ENCODE measurements around the gene UBE2C. TPM values are rescaled to one million over a fixed set of nuclear protein-coding genes. Genes with fewer than 3 reads are reported as not detected.
A peak's percentile ranks its signal among the peaks of the same experiment; 100 is the strongest.

The UBE2C gene
- total and polyA plus RNA-seq, 2 donors (not counting 1 experiment from before 2014, with no cell fraction given) = 0.54 to 2.4 TPM

GRCh38 chr20:45832619-45833018 is 20.2 kb downstream of the UBE2C start:
- WGBS (ENCODE audit: insufficient coverage) = 56% methylated on average over 1 of the region's 4 CpGs
- intact Hi-C loops (cut with micrococcal nuclease) = no loop called here
- H3K36me3 ChIP-seq (replicated peaks in 1 of 2; ENCODE audit: control extremely low read depth in 1 of 2, control insufficient read depth in 1 of 2, extremely low read depth in 1 of 2, insufficient read depth in 2 of 2, low read length in 1 of 2) = no peaks in the 10 kb centered on the region
- no peaks in the 10 kb centered on the region for H3K9me3 Mint-ChIP-seq (ENCODE audit: insufficient read depth)
- H4K20me1 ChIP-seq (ENCODE audit: control insufficient read depth, insufficient read depth, low read length, poor library complexity, severe bottlenecking) = no peaks in the 10 kb centered on the region
- H3K4me3 Mint-ChIP-seq = peak overlapping the region; percentile 83
- TF ChIP-seq EZH2 (IDR thresholded peaks at IDR 0.05; ENCODE audit: borderline replicate concordance, insufficient read depth, low read depth, low read length, poor library complexity, severe bottlenecking) (no peak), CTCF (IDR thresholded peaks at IDR 0.05) (no peak)
- no peak overlapping the region for H3K4me2 ChIP-seq (replicated peaks; ENCODE audit: low read depth, low read length, poor library complexity, severe bottlenecking)
- no peak overlapping the region for H2AFZ ChIP-seq (ENCODE audit: insufficient read depth, low read depth, low read length, poor library complexity, severe bottlenecking)
- no peaks in the 10 kb centered on the region for H3K27me3 Mint-ChIP-seq
- H3K27ac Mint-ChIP-seq = no peak overlapping the region
- no peak overlapping the region for H3K9ac ChIP-seq (ENCODE audit: low read length)
- H3K4me3 ChIP-seq (ENCODE audit: control extremely low read depth in 1 of 5, extremely low read depth in 1 of 5, insufficient read depth in 1 of 5, low read depth in 2 of 5, low read length in 4 of 5) = no peak overlapping the region
- ATAC-seq (ENCODE audit: low read depth) = no peak
- H3K79me2 ChIP-seq (ENCODE audit: control insufficient read depth, insufficient read depth, low read length) = no peaks in the 10 kb centered on the region
- no peaks in the 10 kb centered on the region for H3K27me3 ChIP-seq (replicated peaks in 1 of 4; ENCODE audit: control extremely low read depth in 1 of 4, control insufficient read depth in 3 of 4, insufficient read depth in 4 of 4, low read length in 3 of 4)
- H3K4me1 ChIP-seq (ENCODE audit: control insufficient read depth in 2 of 2, insufficient read depth in 2 of 2, low read length in 2 of 2) = peaks cover 6 to 18% of the 10 kb centered on the region in 2 donors
- POLR2A ChIA-PET = interaction anchor here (2.1 kb wide), 1 partner anchor 10 kb away, joined by 5 read pairs; no protein-coding TSS in a partner anchor
- CTCF ChIA-PET = interaction anchor here (1.1 kb wide), 1 partner anchor 9 kb away, joined by 5 read pairs; no protein-coding TSS in a partner anchor
- no peak for DNase-seq
- no peak overlapping the region for H3K27ac ChIP-seq (ENCODE audit: low read length in 2 of 2)
- H3K9me3 ChIP-seq (ENCODE audit: control extremely low read depth in 1 of 3, control insufficient read depth in 2 of 3, insufficient read depth in 1 of 3, low read length in 2 of 3) = no peaks in the 10 kb centered on the region
- peaks cover 12% of the 10 kb centered on the region for H3K4me1 Mint-ChIP-seq

GRCh38 chr20:45833030-45833882 is 20.8 kb downstream of the UBE2C start, which contains the start of gene SNX21:
SNX21 (plus strand) TSS chr20:45833799; CDS start chr20:45833920, 121 bp downstream.
- CTCF ChIA-PET = interaction anchor here (0.7 to 1.1 kb wide), 3 partner anchors 10 to 128 kb away, joined by 3 to 5 read pairs (median 4); no protein-coding TSS in a partner anchor
- Histone ChIP-seq H3K27me3 (replicated peaks in 1 of 4; ENCODE audit: control extremely low read depth in 1 of 4, control insufficient read depth in 3 of 4, insufficient read depth in 4 of 4, low read length in 3 of 4) (no peaks in the 10 kb centered on the region), H3K4me2 (replicated peaks; ENCODE audit: low read depth, low read length, poor library complexity, severe bottlenecking) (peak within 1 kb of the TSS; percentile 98), H3K4me1 (ENCODE audit: control insufficient read depth in 2 of 2, insufficient read depth in 2 of 2, low read length in 2 of 2) (peaks cover 6 to 18% of the 10 kb centered on the region in 2 donors), H4K20me1 (ENCODE audit: control insufficient read depth, insufficient read depth, low read length, poor library complexity, severe bottlenecking) (no peaks in the 10 kb centered on the region), H3K9ac (ENCODE audit: low read length) (peak within 1 kb of the TSS; percentile 81), H3K79me2 (ENCODE audit: control insufficient read depth, insufficient read depth, low read length) (no peaks in the 10 kb centered on the region), H3K9me3 (ENCODE audit: control extremely low read depth in 1 of 3, control insufficient read depth in 2 of 3, insufficient read depth in 1 of 3, low read length in 2 of 3) (no peaks in the 10 kb centered on the region), H3K36me3 (replicated peaks in 1 of 2; ENCODE audit: control extremely low read depth in 1 of 2, control insufficient read depth in 1 of 2, extremely low read depth in 1 of 2, insufficient read depth in 2 of 2, low read length in 1 of 2) (no peaks in the 10 kb centered on the region), H3K4me3 (ENCODE audit: control extremely low read depth in 1 of 5, extremely low read depth in 1 of 5, insufficient read depth in 1 of 5, low read depth in 2 of 5, low read length in 4 of 5) (peak within 1 kb of the TSS; percentile 47 to 82 (median 67)), H3K27ac (ENCODE audit: low read length in 2 of 2) (peak within 1 kb of the TSS in 1 of 2 donors; percentile 55), H2AFZ (ENCODE audit: insufficient read depth, low read depth, low read length, poor library complexity, severe bottlenecking) (peak within 1 kb of the TSS; percentile 93)
- Mint-ChIP-seq H3K9me3 (ENCODE audit: insufficient read depth) (no peaks in the 10 kb centered on the region), H3K27me3 (no peaks in the 10 kb centered on the region), H3K4me1 (peaks cover 12% of the 10 kb centered on the region), H3K4me3 (peak within 1 kb of the TSS; percentile 83), H3K27ac (peak within 1 kb of the TSS; percentile 53)
- TF ChIP-seq EZH2 (IDR thresholded peaks at IDR 0.05; ENCODE audit: borderline replicate concordance, insufficient read depth, low read depth, low read length, poor library complexity, severe bottlenecking) = no peak
- no peak for TF ChIP-seq CTCF (IDR thresholded peaks at IDR 0.05)
- intact Hi-C loops (cut with micrococcal nuclease) = no loop called here
- POLR2A ChIA-PET = interaction anchor here (2.1 kb wide), 1 partner anchor 9 kb away, joined by 5 read pairs; no protein-coding TSS in a partner anchor
- DNase-seq (peak; percentile 48), ATAC-seq (ENCODE audit: low read depth) (peak; percentile 77)
- 0% methylated on average over 28 of the region's 35 CpGs for WGBS (ENCODE audit: insufficient coverage)
